HS-5 (cell line): ENCODE measurements around the gene ULK4.

ENCODE experiments used
- DNase-seq: peaks from one replicate; pipeline ENCODE4 v3.0.0-alpha.2; 2012; ENCODE audit warnings: low read depth

ULK4 gene

GRCh38 chr3:41362638-41363559, 599.0 kb downstream of the ULK4 start:
- DNase-seq = no peak

- DNase-seq = no peak
Measured at GRCh38 chr3:41357271-41357670, 604.6 kb downstream of the ULK4 start.

- DNase-seq = no peak
Measured at GRCh38 chr3:41356775-41357174, 605.1 kb downstream of the ULK4 start.

GRCh38 chr3:41352510-41352909, 609.4 kb downstream of the ULK4 start:
- DNase-seq = no peak

- no peak for DNase-seq
Measured at GRCh38 chr3:41350441-41350840, 611.5 kb downstream of the ULK4 start.

GRCh38 chr3:41348401-41348800, 613.5 kb downstream of the ULK4 start:
- DNase-seq = no peak

- DNase-seq = no peak
Measured at GRCh38 chr3:41346698-41347270, 615.1 kb downstream of the ULK4 start.

GRCh38 chr3:41345788-41346187, 616.1 kb downstream of the ULK4 start:
- DNase-seq = no peak

GRCh38 chr3:41339758-41340157, 622.1 kb downstream of the ULK4 start:
- DNase-seq = no peak

GRCh38 chr3:41338276-41338675, 623.6 kb downstream of the ULK4 start:
- no peak for DNase-seq

- DNase-seq = no peak
Measured at GRCh38 chr3:41334426-41334825, 627.5 kb downstream of the ULK4 start.

- no peak for DNase-seq
Measured at GRCh38 chr3:41331041-41331440, 630.9 kb downstream of the ULK4 start.

- no peak for DNase-seq
Measured at GRCh38 chr3:41330465-41330864, 631.4 kb downstream of the ULK4 start.

- no peak for DNase-seq
Measured at GRCh38 chr3:41329881-41330280, 632.0 kb downstream of the ULK4 start.

- peak; percentile 23 for DNase-seq
Measured at GRCh38 chr3:41328926-41329325, 633.0 kb downstream of the ULK4 start.

- DNase-seq = no peak
Measured at GRCh38 chr3:41327718-41328117, 634.2 kb downstream of the ULK4 start.

GRCh38 chr3:41324156-41324475, 637.8 kb downstream of the ULK4 start:
- no peak for DNase-seq

- no peak for DNase-seq
Measured at GRCh38 chr3:41323467-41324155, 638.3 kb downstream of the ULK4 start.

GRCh38 chr3:41321642-41321980, 640.3 kb downstream of the ULK4 start:
- DNase-seq = no peak

- no peak for DNase-seq
Measured at GRCh38 chr3:41320953-41321641, 640.8 kb downstream of the ULK4 start.

- peak; percentile 14 for DNase-seq
Measured at GRCh38 chr3:41318520-41318919, 643.4 kb downstream of the ULK4 start.

GRCh38 chr3:41317718-41318117, 644.2 kb downstream of the ULK4 start:
- peak; percentile 38 for DNase-seq

GRCh38 chr3:41317298-41317697, 644.6 kb downstream of the ULK4 start:
- DNase-seq = no peak
